ENCODE measurements around the gene SLIT3. TPM values are rescaled to one million over a fixed set of nuclear protein-coding genes. Genes with fewer than 3 reads are reported as not detected.

SLIT3 gene
- total RNA-seq, 6 experiments from 2014 or later: 0.31 to 1.2 (median 0.65) TPM

DNA sequence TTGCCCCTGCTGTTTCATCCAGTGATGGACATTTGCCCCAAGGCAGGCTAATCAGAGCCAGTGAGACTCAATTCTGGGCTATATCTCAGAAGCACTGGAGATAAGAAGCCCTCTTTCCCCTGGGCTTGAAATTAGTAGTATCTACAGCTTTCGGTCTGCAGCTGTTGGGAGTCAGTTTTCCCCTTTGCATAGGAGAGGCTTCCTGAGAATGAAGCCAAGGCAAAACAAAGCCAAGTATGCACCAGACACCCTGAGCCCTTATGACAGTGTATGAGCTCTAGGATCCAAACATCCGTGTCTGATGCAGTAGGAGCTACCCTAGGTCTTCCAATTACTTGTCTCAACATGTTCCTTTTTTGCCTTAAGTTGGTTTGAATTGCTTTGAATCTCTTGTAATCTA lies 642.5 kb downstream of the SLIT3 start:
- no peak for DNase-seq
- H3K4me3 ChIP-seq: no peak overlapping the region
- 84% methylated on average over 2 of the region's 2 CpGs for WGBS (ENCODE audit: insufficient coverage, low coverage, low lambda C conversion rate, missing lambda C conversion rate)
- H3K27ac ChIP-seq: no peak overlapping the region
- H3K36me3 ChIP-seq: no peaks in the 10 kb centered on the region
- no peaks in the 10 kb centered on the region for H3K9me3 ChIP-seq
- ATAC-seq: no peak
- peaks cover 0 to 6% (median 0%) of the 10 kb centered on the region in 4 donors for H3K4me1 ChIP-seq
- H3K27me3 ChIP-seq: no peaks in the 10 kb centered on the region
- TF ChIP-seq, protein P1, sequence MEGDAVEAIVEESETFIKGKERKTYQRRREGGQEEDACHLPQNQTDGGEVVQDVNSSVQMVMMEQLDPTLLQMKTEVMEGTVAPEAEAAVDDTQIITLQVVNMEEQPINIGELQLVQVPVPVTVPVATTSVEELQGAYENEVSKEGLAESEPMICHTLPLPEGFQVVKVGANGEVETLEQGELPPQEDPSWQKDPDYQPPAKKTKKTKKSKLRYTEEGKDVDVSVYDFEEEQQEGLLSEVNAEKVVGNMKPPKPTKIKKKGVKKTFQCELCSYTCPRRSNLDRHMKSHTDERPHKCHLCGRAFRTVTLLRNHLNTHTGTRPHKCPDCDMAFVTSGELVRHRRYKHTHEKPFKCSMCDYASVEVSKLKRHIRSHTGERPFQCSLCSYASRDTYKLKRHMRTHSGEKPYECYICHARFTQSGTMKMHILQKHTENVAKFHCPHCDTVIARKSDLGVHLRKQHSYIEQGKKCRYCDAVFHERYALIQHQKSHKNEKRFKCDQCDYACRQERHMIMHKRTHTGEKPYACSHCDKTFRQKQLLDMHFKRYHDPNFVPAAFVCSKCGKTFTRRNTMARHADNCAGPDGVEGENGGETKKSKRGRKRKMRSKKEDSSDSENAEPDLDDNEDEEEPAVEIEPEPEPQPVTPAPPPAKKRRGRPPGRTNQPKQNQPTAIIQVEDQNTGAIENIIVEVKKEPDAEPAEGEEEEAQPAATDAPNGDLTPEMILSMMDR (IDR thresholded peaks at IDR 0.05): no peak
- TF ChIP-seq POLR2A (IDR thresholded peaks at IDR 0.05): no peak
- intact Hi-C loops (cut with DNase I): no loop called here

GRCh38 chr5:168656633-168657032 lies 644.3 kb downstream of the SLIT3 start:
- H3K36me3 ChIP-seq: no peaks in the 10 kb centered on the region
- no peak overlapping the region for H3K27ac ChIP-seq
- H3K9me3 ChIP-seq: no peaks in the 10 kb centered on the region
- no peak overlapping the region for H3K4me3 ChIP-seq
- ATAC-seq (no peak), DNase-seq (no peak)
- peaks cover 0 to 6% (median 0%) of the 10 kb centered on the region in 4 donors for H3K4me1 ChIP-seq
- no peak for TF ChIP-seq POLR2A (IDR thresholded peaks at IDR 0.05)
- TF ChIP-seq, protein P1 (IDR thresholded peaks at IDR 0.05): no peak
- H3K27me3 ChIP-seq: no peaks in the 10 kb centered on the region
- 71% methylated on average over 3 of the region's 3 CpGs for WGBS (ENCODE audit: insufficient coverage, low coverage, low lambda C conversion rate, missing lambda C conversion rate)
- intact Hi-C loops (cut with DNase I): no loop called here

DNA sequence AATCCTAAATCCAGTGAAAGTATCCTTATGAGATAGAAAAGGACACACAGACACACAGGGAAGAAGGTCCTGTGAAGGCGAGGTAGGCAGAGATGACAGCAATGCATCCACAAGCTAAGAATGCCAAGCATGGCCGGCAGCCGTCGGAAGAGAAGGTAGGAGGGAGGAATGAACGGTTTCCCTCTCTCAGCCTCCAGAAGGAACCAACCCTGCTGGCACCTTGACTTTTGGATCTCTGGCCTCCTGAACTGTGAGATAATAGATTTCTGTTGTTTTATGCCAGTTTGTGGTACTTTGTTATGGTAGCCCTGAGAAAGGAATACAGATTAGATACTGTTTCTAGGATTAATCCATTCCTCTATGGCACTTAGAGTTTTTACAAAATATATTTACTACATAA lies 645.6 kb downstream of the SLIT3 start:
- ATAC-seq: no peak
- Histone ChIP-seq H3K4me1 (peaks cover 0 to 6% (median 0%) of the 10 kb centered on the region in 4 donors), H3K27me3 (no peaks in the 10 kb centered on the region), H3K27ac (no peak overlapping the region), H3K4me3 (no peak overlapping the region), H3K9me3 (no peaks in the 10 kb centered on the region), H3K36me3 (no peaks in the 10 kb centered on the region)
- intact Hi-C loops (cut with DNase I): no loop called here
- DNase-seq: no peak
- no peak for TF ChIP-seq POLR2A (IDR thresholded peaks at IDR 0.05)
- TF ChIP-seq, protein P1 (IDR thresholded peaks at IDR 0.05): no peak
- WGBS (ENCODE audit: insufficient coverage, low coverage, low lambda C conversion rate, missing lambda C conversion rate): 92% methylated on average over 5 of the region's 5 CpGs

GRCh38 chr5:168654211-168654721 lies 646.7 kb downstream of the SLIT3 start:
- Histone ChIP-seq H3K36me3 (no peaks in the 10 kb centered on the region), H3K4me3 (no peak overlapping the region), H3K4me1 (peaks cover 0 to 2% (median 0%) of the 10 kb centered on the region in 4 donors), H3K27ac (no peak overlapping the region), H3K27me3 (no peaks in the 10 kb centered on the region), H3K9me3 (no peaks in the 10 kb centered on the region)
- no peak for ATAC-seq
- intact Hi-C loops (cut with DNase I): no loop called here
- no peak for DNase-seq
- 48% methylated on average over 10 of the region's 10 CpGs for WGBS (ENCODE audit: insufficient coverage, low coverage, low lambda C conversion rate, missing lambda C conversion rate)
- TF ChIP-seq, protein P1 (IDR thresholded peaks at IDR 0.05): no peak
- no peak for TF ChIP-seq POLR2A (IDR thresholded peaks at IDR 0.05)

DNA sequence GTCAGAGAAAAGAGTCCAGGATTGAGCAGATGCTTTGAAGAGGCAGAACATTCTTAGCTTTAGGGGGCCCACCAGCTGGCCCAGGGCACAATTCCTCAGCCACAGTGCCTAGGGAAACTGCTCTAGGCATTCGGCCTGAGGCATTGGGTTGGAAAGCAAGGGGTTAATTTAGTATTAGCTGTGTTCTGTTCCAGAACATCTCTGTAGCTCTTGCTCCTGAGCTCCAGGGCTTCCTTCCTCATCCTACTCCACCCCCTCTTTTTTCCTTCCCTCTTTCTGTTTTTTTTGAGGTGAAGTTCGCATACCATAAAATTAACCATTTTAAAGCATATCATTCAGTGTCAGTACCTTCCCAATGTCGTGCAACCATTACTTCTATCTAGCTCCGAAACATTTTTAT lies 647.3 kb downstream of the SLIT3 start:
- WGBS (ENCODE audit: insufficient coverage, low coverage, low lambda C conversion rate, missing lambda C conversion rate): 61% methylated on average over 4 of the region's 4 CpGs
- TF ChIP-seq, protein P1 (IDR thresholded peaks at IDR 0.05): no peak
- TF ChIP-seq POLR2A (IDR thresholded peaks at IDR 0.05): no peak
- Histone ChIP-seq H3K27ac (no peak overlapping the region), H3K4me3 (no peak overlapping the region), H3K9me3 (no peaks in the 10 kb centered on the region), H3K27me3 (no peaks in the 10 kb centered on the region), H3K4me1 (no peaks in the 10 kb centered on the region), H3K36me3 (no peaks in the 10 kb centered on the region)
- ATAC-seq (no peak), DNase-seq (no peak)
- intact Hi-C loops (cut with DNase I): no loop called here

All from right lobe of liver (tissue), 6 donors.